ENCODE measurements around the gene DHX9. TPM values are rescaled to one million over a fixed set of nuclear protein-coding genes. Genes with fewer than 3 reads are reported as not detected.

DHX9 gene
- total RNA-seq, 2 donors from 2014 or later, result 273 to 300 TPM

GRCh38 chr1:182850319-182850718 lies 11.2 kb downstream of the DHX9 start:
- DNase-seq (no peak), ATAC-seq (no peak)
- no peaks in the 10 kb centered on the region for H3K27me3 Mint-ChIP-seq
- H3K36me3 Mint-ChIP-seq (ENCODE audit: low read depth), result peaks cover 10% of the 10 kb centered on the region
- H3K4me1 Mint-ChIP-seq, result peaks cover 37% of the 10 kb centered on the region
- no peak overlapping the region for H3K4me3 Mint-ChIP-seq
- no peaks in the 10 kb centered on the region for H3K9me3 ChIP-seq (ENCODE audit: control insufficient read depth, low read length, poor library complexity, severe bottlenecking)
- H3K27ac Mint-ChIP-seq, result peak overlapping the region; percentile 37

- Mint-ChIP-seq H3K27ac (no peak overlapping the region), H3K36me3 (ENCODE audit: low read depth) (peaks cover 7% of the 10 kb centered on the region), H3K27me3 (no peaks in the 10 kb centered on the region), H3K4me3 (no peak overlapping the region), H3K4me1 (peaks cover 32% of the 10 kb centered on the region)
- ATAC-seq, result no peak
- H3K9me3 ChIP-seq (ENCODE audit: control insufficient read depth, low read length, poor library complexity, severe bottlenecking), result no peaks in the 10 kb centered on the region
- no peak for DNase-seq
These were observed 12.7 kb downstream of the DHX9 start for GRCh38 chr1:182851825-182852224.

DNA sequence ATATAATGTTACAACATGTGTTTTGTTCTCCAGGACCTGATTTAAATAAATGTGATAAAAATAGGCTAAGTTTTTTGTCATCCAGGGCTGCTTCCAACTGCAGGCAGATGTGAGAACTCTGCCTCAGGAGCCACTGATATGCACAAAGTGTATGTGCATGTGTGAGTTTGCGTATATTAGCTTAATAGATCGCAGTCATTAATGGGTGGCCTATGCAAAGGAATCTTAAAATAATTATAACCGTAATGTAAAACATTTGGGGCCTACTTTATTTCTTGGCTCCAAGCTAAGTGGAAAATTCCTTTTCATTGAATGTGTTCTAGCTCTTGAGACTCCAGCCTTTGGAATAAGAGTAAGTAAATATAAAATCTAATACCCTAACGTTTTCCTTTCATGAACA lies 16.8 kb downstream of the DHX9 start:
- H3K27ac Mint-ChIP-seq, result no peak overlapping the region
- H3K4me1 Mint-ChIP-seq, result peaks cover 2% of the 10 kb centered on the region
- H3K36me3 Mint-ChIP-seq (ENCODE audit: low read depth), result peaks cover 3% of the 10 kb centered on the region
- ATAC-seq, result no peak
- no peaks in the 10 kb centered on the region for H3K9me3 ChIP-seq (ENCODE audit: control insufficient read depth, low read length, poor library complexity, severe bottlenecking)
- no peak for DNase-seq
- H3K4me3 Mint-ChIP-seq, result no peak overlapping the region
- H3K27me3 Mint-ChIP-seq, result no peaks in the 10 kb centered on the region

- no peak overlapping the region for H3K4me3 Mint-ChIP-seq
- no peaks in the 10 kb centered on the region for H3K27me3 Mint-ChIP-seq
- DNase-seq (no peak), ATAC-seq (no peak)
- H3K4me1 Mint-ChIP-seq, result peaks cover 2% of the 10 kb centered on the region
- peaks cover 3% of the 10 kb centered on the region for H3K36me3 Mint-ChIP-seq (ENCODE audit: low read depth)
- H3K27ac Mint-ChIP-seq, result no peak overlapping the region
- no peaks in the 10 kb centered on the region for H3K9me3 ChIP-seq (ENCODE audit: control insufficient read depth, low read length, poor library complexity, severe bottlenecking)
These were observed 18.1 kb downstream of the DHX9 start for GRCh38 chr1:182857212-182857611.

DNA sequence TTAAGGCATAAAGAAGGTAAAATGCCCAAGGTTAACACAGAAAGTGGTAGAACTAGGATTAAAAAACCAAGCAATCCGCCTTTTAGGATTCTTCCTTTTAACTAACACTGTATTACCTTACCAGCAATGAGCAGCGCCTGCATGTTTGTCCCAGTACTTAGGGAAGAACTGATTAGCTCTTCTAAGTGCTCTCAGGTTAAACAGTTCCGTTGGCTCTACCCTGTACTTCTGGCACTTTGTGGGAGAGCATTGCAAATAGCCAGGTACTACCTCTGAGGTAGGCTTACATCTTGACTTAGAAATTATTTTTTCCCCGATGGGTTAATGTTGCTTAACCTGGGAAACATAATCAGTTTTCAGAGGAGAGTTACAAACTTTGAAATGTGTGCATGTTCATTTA lies 21.5 kb downstream of the DHX9 start:
- Mint-ChIP-seq H3K36me3 (ENCODE audit: low read depth) (peaks cover 5% of the 10 kb centered on the region), H3K27ac (peak overlapping the region; percentile 72), H3K4me1 (peaks cover 9% of the 10 kb centered on the region), H3K27me3 (no peaks in the 10 kb centered on the region), H3K4me3 (no peak overlapping the region)
- no peaks in the 10 kb centered on the region for H3K9me3 ChIP-seq (ENCODE audit: control insufficient read depth, low read length, poor library complexity, severe bottlenecking)
- no peak for DNase-seq
- no peak for ATAC-seq

GRCh38 chr1:182861994-182862393 lies 22.8 kb downstream of the DHX9 start:
- H3K4me1 Mint-ChIP-seq, result peaks cover 11% of the 10 kb centered on the region
- DNase-seq (no peak), ATAC-seq (no peak)
- H3K36me3 Mint-ChIP-seq (ENCODE audit: low read depth), result peaks cover 5% of the 10 kb centered on the region
- H3K9me3 ChIP-seq (ENCODE audit: control insufficient read depth, low read length, poor library complexity, severe bottlenecking), result no peaks in the 10 kb centered on the region
- no peak overlapping the region for H3K27ac Mint-ChIP-seq
- no peak overlapping the region for H3K4me3 Mint-ChIP-seq
- no peaks in the 10 kb centered on the region for H3K27me3 Mint-ChIP-seq

DNA sequence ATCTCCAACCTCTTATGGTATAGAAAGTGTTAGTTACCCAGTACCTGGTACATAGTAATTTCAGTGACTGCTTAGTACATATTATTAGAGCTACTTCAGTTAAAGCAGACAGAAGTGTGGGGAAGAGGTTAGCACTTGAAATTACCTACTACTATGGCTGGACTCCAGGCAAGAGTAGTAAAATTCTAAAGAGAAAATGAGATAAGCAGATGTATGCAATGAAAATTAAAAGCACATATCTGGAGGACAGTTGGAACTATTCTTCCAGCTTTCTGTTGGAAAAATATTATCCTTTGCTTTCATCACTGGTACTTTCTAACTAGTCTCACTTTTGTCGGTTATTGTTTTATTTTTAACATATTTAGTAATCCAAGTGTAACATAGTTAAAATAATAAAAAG lies 23.7 kb downstream of the DHX9 start:
- Mint-ChIP-seq H3K27ac (no peak overlapping the region), H3K4me1 (peaks cover 11% of the 10 kb centered on the region), H3K4me3 (no peak overlapping the region), H3K27me3 (no peaks in the 10 kb centered on the region), H3K36me3 (ENCODE audit: low read depth) (peaks cover 5% of the 10 kb centered on the region)
- no peak for DNase-seq
- ATAC-seq, result no peak
- no peaks in the 10 kb centered on the region for H3K9me3 ChIP-seq (ENCODE audit: control insufficient read depth, low read length, poor library complexity, severe bottlenecking)

DNA sequence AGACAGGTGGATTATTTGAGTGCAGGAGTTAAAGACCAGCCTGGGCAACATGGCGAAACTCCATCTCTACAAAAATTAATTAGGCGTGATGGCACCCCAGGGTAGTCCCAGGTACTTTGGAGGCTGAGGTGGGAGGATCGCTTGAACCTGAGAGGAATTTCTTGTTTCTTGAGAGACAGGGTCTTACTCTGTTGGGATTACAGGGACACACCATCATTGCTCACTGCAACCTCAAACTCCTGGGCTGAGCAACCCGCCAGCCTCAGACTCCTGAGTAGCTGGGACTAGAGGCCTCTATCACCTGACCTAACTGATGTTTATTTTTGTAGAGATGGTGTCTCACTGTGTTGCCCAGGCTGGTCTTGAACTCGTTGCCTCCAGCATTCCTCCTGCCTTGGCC lies 24.8 kb downstream of the DHX9 start:
- H3K9me3 ChIP-seq (ENCODE audit: control insufficient read depth, low read length, poor library complexity, severe bottlenecking), result no peaks in the 10 kb centered on the region
- Mint-ChIP-seq H3K27me3 (no peaks in the 10 kb centered on the region), H3K4me3 (no peak overlapping the region), H3K27ac (no peak overlapping the region), H3K4me1 (peaks cover 11% of the 10 kb centered on the region), H3K36me3 (ENCODE audit: low read depth) (peaks cover 5% of the 10 kb centered on the region)
- ATAC-seq, result no peak
- DNase-seq, result no peak

DNA sequence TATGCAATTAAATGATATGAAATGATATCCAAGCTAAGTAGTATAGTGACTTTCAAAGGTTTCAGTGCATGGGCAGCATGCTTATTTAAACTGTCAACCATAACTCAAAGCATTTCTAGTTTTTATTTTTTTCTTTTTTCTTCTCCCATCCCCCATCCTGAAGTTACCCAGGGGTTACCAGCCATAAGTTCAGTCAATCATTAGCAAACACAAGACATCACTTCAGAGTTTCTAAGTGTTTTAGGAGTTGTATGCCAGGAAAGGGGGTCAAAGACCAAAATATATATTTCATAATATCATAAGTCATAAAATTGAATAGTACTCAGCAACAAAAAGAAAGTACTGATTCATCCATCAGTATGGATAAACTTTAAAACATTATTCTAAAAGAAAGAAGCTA lies 28.7 kb downstream of the DHX9 start:
- peaks cover 5% of the 10 kb centered on the region for H3K36me3 Mint-ChIP-seq (ENCODE audit: low read depth)
- peak overlapping the region; percentile 37 for H3K27ac Mint-ChIP-seq
- peak overlapping the region; percentile 21 for H3K4me3 Mint-ChIP-seq
- DNase-seq, result no peak
- no peaks in the 10 kb centered on the region for H3K27me3 Mint-ChIP-seq
- H3K9me3 ChIP-seq (ENCODE audit: control insufficient read depth, low read length, poor library complexity, severe bottlenecking), result no peaks in the 10 kb centered on the region
- peaks cover 12% of the 10 kb centered on the region for H3K4me1 Mint-ChIP-seq
- no peak for ATAC-seq

- ATAC-seq, result no peak
- DNase-seq, result no peak
- Mint-ChIP-seq H3K4me1 (peaks cover 16% of the 10 kb centered on the region), H3K27me3 (no peaks in the 10 kb centered on the region), H3K4me3 (peak overlapping the region; percentile 43), H3K36me3 (ENCODE audit: low read depth) (peaks cover 12% of the 10 kb centered on the region), H3K27ac (peak overlapping the region; percentile 61)
- no peaks in the 10 kb centered on the region for H3K9me3 ChIP-seq (ENCODE audit: control insufficient read depth, low read length, poor library complexity, severe bottlenecking)
These were observed 30.1 kb downstream of the DHX9 start for GRCh38 chr1:182869241-182869666.

DNA sequence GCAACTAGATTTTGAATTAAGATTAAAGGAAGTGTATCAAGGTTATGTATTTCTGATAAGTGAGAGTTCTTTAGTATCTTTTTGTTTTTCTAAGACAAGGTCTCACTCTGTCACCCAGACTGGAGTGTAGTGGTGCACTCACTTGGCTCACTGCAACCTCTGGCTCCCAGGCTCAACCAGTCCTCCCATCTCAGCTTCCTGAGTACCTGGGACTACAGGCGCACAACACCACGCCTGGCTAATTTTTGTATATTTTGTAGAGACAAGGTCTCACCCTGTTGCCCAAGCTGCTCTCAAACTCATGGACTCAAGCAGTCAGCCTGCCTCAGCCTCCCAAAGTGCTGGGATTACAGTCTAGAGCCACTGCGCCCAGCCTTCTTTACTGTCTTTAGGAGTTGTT lies 33.7 kb downstream of the DHX9 start:
- Mint-ChIP-seq H3K27ac (peak overlapping the region; percentile 49), H3K4me3 (no peak overlapping the region), H3K4me1 (peaks cover 16% of the 10 kb centered on the region), H3K27me3 (no peaks in the 10 kb centered on the region), H3K36me3 (ENCODE audit: low read depth) (peaks cover 22% of the 10 kb centered on the region)
- no peak for DNase-seq
- no peaks in the 10 kb centered on the region for H3K9me3 ChIP-seq (ENCODE audit: control insufficient read depth, low read length, poor library complexity, severe bottlenecking)
- ATAC-seq, result no peak

- no peak overlapping the region for H3K27ac Mint-ChIP-seq
- no peak overlapping the region for H3K4me3 Mint-ChIP-seq
- no peaks in the 10 kb centered on the region for H3K27me3 Mint-ChIP-seq
- no peak for ATAC-seq
- no peak for DNase-seq
- H3K4me1 Mint-ChIP-seq, result peaks cover 23% of the 10 kb centered on the region
- no peaks in the 10 kb centered on the region for H3K9me3 ChIP-seq (ENCODE audit: control insufficient read depth, low read length, poor library complexity, severe bottlenecking)
- H3K36me3 Mint-ChIP-seq (ENCODE audit: low read depth), result peaks cover 26% of the 10 kb centered on the region
These were observed 36.7 kb downstream of the DHX9 start for GRCh38 chr1:182875889-182876288.

- Mint-ChIP-seq H3K36me3 (ENCODE audit: low read depth) (peaks cover 27% of the 10 kb centered on the region), H3K27me3 (no peaks in the 10 kb centered on the region), H3K4me1 (peaks cover 21% of the 10 kb centered on the region), H3K27ac (peak overlapping the region; percentile 57), H3K4me3 (no peak overlapping the region)
- ATAC-seq, result no peak
- DNase-seq, result no peak
- no peaks in the 10 kb centered on the region for H3K9me3 ChIP-seq (ENCODE audit: control insufficient read depth, low read length, poor library complexity, severe bottlenecking)
These were observed 38.2 kb downstream of the DHX9 start for GRCh38 chr1:182877331-182877730.

DNA sequence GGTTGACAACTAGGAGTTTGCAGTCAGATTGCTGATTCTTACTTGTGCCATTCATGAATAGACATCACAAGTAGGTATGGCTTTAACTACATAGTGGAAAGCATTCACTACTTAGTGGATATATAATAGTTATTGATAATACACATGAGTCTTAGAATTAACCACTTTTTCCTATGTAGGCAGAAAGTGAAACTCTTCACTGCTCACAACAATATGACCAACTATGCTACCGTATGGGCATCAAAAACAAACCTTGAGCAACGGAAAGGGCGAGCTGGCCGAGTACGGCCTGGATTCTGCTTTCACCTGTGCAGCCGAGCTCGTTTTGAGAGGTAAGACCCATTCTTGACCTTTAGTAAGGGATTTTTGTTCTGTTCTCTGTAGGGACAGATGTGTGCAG lies 38.7 kb downstream of the DHX9 start:
- peaks cover 21% of the 10 kb centered on the region for H3K4me1 Mint-ChIP-seq
- no peak overlapping the region for H3K4me3 Mint-ChIP-seq
- H3K9me3 ChIP-seq (ENCODE audit: control insufficient read depth, low read length, poor library complexity, severe bottlenecking), result no peaks in the 10 kb centered on the region
- no peaks in the 10 kb centered on the region for H3K27me3 Mint-ChIP-seq
- ATAC-seq (no peak), DNase-seq (no peak)
- H3K36me3 Mint-ChIP-seq (ENCODE audit: low read depth), result peaks cover 27% of the 10 kb centered on the region
- H3K27ac Mint-ChIP-seq, result no peak overlapping the region
